MM.1S (cell line): ENCODE measurements around the gene HLA-DQA1.

Source experiments
- CTCF ChIP-seq: fragments of 300-600 bp; sonication (generic); IDR thresholded peaks from 2 replicates; pipeline ENCODE4 v1.5.1; 2016; ENCODE audit warnings: antibody characterized with exemption, low read length, mixed read lengths
- EZH2 ChIP-seq: fragments of 300-600 bp; sonication (generic); optimal IDR thresholded peaks from 2 replicates; pipeline ENCODE3; 2017; ENCODE audit warnings: low read depth, mild to moderate bottlenecking, antibody characterized with exemption, low read length, mixed read lengths

- TF ChIP-seq CTCF: no peak
- TF ChIP-seq EZH2: no peak
These were observed 42.3 kb downstream of the HLA-DQA1 start for GRCh38 chr6:32679492-32679891.
